ENCODE data around the gene KRT23. TPM values are rescaled to one million over a fixed set of nuclear protein-coding genes. Genes with fewer than 3 reads are reported as not detected.
A peak's percentile ranks its signal among the peaks of the same experiment; 100 is the strongest.

KRT23 gene
- total RNA-seq, 1 donor from 2014 or later, result not detected

- Mint-ChIP-seq H3K36me3 (ENCODE audit: unreplicated experiment) (no peaks in the 10 kb centered on the region), H3K4me3 (ENCODE audit: unreplicated experiment) (no peak overlapping the region), H3K27me3 (ENCODE audit: unreplicated experiment) (peaks cover 2% of the 10 kb centered on the region), H3K27ac (ENCODE audit: unreplicated experiment) (no peak overlapping the region), H3K4me1 (ENCODE audit: low read depth, unreplicated experiment) (peaks cover 5% of the 10 kb centered on the region), H3K9me3 (ENCODE audit: unreplicated experiment) (peaks cover 4% of the 10 kb centered on the region)
- TF ChIP-seq, protein P1, sequence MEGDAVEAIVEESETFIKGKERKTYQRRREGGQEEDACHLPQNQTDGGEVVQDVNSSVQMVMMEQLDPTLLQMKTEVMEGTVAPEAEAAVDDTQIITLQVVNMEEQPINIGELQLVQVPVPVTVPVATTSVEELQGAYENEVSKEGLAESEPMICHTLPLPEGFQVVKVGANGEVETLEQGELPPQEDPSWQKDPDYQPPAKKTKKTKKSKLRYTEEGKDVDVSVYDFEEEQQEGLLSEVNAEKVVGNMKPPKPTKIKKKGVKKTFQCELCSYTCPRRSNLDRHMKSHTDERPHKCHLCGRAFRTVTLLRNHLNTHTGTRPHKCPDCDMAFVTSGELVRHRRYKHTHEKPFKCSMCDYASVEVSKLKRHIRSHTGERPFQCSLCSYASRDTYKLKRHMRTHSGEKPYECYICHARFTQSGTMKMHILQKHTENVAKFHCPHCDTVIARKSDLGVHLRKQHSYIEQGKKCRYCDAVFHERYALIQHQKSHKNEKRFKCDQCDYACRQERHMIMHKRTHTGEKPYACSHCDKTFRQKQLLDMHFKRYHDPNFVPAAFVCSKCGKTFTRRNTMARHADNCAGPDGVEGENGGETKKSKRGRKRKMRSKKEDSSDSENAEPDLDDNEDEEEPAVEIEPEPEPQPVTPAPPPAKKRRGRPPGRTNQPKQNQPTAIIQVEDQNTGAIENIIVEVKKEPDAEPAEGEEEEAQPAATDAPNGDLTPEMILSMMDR (IDR thresholded peaks at IDR 0.05; ENCODE audit: partially characterized antibody, unreplicated experiment), result no peak
- DNase-seq, result no peak
These were observed 14.7 kb upstream of the KRT23 start for GRCh38 chr17:40952154-40952553.

GRCh38 chr17:40951011-40951622 lies 13.7 kb upstream of the KRT23 start:
- Mint-ChIP-seq H3K4me1 (ENCODE audit: low read depth, unreplicated experiment) (peaks cover 5% of the 10 kb centered on the region), H3K27me3 (ENCODE audit: unreplicated experiment) (peaks cover 2% of the 10 kb centered on the region), H3K36me3 (ENCODE audit: unreplicated experiment) (no peaks in the 10 kb centered on the region), H3K9me3 (ENCODE audit: unreplicated experiment) (peaks cover 4% of the 10 kb centered on the region), H3K27ac (ENCODE audit: unreplicated experiment) (no peak overlapping the region), H3K4me3 (ENCODE audit: unreplicated experiment) (no peak overlapping the region)
- TF ChIP-seq, protein P1 (IDR thresholded peaks at IDR 0.05; ENCODE audit: partially characterized antibody, unreplicated experiment), result no peak
- no peak for DNase-seq

DNA sequence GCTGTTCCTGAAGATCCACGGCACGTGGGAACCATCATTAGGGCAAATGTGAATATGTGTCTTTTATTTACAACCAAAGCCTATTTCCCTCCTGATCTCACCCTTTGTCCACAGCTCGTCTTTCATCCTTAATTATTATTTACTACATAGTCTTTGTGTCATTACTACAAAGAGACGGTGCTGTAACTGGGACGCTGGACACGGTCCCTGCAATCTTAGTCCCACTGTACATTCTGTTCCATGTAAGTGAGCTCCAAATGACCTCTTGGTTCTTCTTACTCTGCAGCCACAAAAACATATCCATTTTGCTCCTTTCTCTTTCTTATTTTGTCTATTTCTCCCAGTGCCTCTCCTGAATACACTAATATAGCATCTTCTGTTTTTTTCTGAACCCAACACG lies 12.7 kb upstream of the KRT23 start:
- Mint-ChIP-seq H3K4me3 (ENCODE audit: unreplicated experiment) (no peak overlapping the region), H3K4me1 (ENCODE audit: low read depth, unreplicated experiment) (peaks cover 5% of the 10 kb centered on the region), H3K27ac (ENCODE audit: unreplicated experiment) (no peak overlapping the region), H3K9me3 (ENCODE audit: unreplicated experiment) (peaks cover 4% of the 10 kb centered on the region), H3K36me3 (ENCODE audit: unreplicated experiment) (no peaks in the 10 kb centered on the region), H3K27me3 (ENCODE audit: unreplicated experiment) (peaks cover 2% of the 10 kb centered on the region)
- no peak for DNase-seq
- TF ChIP-seq, protein P1 (IDR thresholded peaks at IDR 0.05; ENCODE audit: partially characterized antibody, unreplicated experiment), result no peak

- TF ChIP-seq, protein P1 (IDR thresholded peaks at IDR 0.05; ENCODE audit: partially characterized antibody, unreplicated experiment), result no peak
- H3K4me3 Mint-ChIP-seq (ENCODE audit: unreplicated experiment), result no peak overlapping the region
- peaks cover 5% of the 10 kb centered on the region for H3K4me1 Mint-ChIP-seq (ENCODE audit: low read depth, unreplicated experiment)
These were observed 12.0 kb upstream of the KRT23 start for GRCh38 chr17:40949418-40949817.

DNA sequence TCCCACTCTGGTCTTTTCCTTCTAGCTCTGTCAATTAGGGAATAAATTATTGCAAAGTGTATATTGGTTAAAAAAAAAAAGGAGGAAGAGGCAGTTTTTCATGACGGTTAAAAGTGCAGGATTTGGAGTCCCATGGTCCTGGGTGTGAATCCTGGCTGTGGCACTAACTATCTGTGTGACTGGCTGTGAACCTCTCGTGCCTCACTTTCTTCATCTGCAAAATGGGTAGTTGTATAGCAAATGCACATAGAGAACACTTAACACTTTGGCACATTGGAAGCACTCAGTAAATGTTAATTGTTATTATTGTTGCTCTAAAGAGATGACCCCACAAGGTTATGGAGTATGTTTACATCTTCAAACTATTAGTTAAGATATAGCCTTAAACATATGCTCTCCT lies 10.5 kb upstream of the KRT23 start:
- no peak for DNase-seq
- no peak overlapping the region for H3K27ac Mint-ChIP-seq (ENCODE audit: unreplicated experiment)
- no peaks in the 10 kb centered on the region for H3K36me3 Mint-ChIP-seq (ENCODE audit: unreplicated experiment)
- H3K27me3 Mint-ChIP-seq (ENCODE audit: unreplicated experiment), result peaks cover 2% of the 10 kb centered on the region
- peaks cover 5% of the 10 kb centered on the region for H3K4me1 Mint-ChIP-seq (ENCODE audit: low read depth, unreplicated experiment)
- TF ChIP-seq, protein P1 (IDR thresholded peaks at IDR 0.05; ENCODE audit: partially characterized antibody, unreplicated experiment), result no peak
- no peak overlapping the region for H3K4me3 Mint-ChIP-seq (ENCODE audit: unreplicated experiment)
- peaks cover 3% of the 10 kb centered on the region for H3K9me3 Mint-ChIP-seq (ENCODE audit: unreplicated experiment)

More at GRCh38 chr17:40949418-40949817, 12.0 kb upstream of the KRT23 start:
- Mint-ChIP-seq H3K9me3 (ENCODE audit: unreplicated experiment) (peaks cover 3% of the 10 kb centered on the region), H3K36me3 (ENCODE audit: unreplicated experiment) (no peaks in the 10 kb centered on the region), H3K27ac (ENCODE audit: unreplicated experiment) (no peak overlapping the region), H3K27me3 (ENCODE audit: unreplicated experiment) (peaks cover 2% of the 10 kb centered on the region)
- DNase-seq, result peak; percentile 31
